SKM-1 (cell line): ENCODE data around the gene BCAR1.
"Not testable (repeated sequence)": the region's sequence is repeated elsewhere in the genome, so short reads cannot be mapped to it uniquely, and the experiment has no call there.

Experiments used
- DNase-seq: peaks from one replicate; lab custom pipeline; 2025; ENCODE audit not compliant: unreplicated experiment; lab: John Stamatoyannopoulos, UW

BCAR1 gene

DNA sequence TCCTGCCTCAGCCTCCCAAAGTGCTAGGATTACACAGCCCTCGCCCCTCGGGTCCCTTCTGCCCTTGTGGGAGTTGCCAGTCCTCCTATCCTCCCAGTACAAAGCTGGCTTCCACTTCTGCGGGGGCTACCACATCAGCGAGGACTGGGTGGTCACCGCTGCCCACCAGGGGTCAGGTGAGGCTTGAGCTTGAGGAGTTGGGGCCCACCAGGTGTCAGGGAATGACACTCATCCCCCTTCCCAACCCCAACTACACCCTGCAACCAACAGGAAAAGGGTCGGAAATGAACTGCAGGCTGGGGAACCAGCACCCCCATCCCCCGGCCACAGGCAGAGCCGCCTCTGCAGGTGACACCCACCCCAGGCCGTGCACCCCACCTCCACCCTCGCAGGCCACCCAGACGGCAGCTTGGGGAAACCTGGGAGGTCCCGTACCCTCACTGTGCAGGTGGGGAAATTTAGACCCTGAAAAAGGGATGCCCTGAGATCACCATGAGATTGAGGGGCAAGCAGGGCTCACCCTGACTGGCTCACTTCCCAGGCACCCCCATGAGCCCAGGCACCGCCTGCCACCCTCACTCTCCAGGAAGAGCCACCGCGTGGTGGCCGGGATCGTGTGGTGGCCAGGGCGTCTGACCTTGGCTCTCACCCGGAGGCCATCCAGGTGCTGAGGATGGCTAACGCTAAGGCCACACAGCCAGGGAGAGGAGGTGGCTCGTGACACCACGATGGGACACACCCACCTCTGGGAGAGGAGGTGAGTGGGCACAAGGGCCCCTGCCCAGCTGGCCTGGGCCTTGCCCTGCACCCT lies 24.7 kb downstream of the BCAR1 start:
- DNase-seq: no peak

DNA sequence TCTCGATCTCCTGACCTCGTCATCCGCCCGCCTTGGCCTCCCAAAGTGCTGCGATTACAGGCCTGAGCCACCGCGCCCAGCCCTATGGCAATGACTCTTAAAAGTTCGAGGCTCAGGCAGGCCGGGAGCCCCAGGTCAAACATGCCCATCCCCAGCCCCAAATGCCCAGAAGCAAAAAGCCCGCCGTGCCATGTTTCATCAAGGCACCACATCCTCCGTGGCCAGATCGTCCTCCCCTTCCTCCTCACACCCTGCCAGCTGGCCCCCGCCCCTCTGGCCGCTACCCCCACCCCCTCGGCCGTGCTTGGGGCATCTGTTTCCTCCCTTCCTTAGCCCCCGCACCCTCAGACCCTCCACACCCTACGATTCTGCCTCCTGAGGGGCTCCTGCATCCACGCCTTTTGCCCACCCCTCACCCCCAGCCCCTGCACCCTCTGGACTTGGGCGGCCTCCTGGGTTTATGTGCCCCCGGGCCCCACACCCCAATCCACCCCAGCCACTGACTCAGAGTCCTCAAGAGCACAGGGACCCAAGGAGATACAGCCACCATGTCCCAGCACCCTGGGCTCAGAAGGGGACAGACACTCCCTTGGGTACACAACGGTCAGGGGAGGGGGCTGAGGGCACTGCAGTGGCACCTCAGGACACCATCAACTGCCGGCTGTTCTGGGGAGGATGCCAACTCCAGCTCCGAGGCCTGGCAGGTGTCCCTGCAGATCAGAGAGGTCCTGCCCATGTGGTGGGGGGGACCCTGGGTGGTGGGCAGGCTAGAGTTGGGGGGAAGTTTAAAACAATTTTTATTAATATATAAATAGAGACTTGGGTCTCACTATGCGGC lies 25.5 kb downstream of the BCAR1 start:
- no peak for DNase-seq

DNA sequence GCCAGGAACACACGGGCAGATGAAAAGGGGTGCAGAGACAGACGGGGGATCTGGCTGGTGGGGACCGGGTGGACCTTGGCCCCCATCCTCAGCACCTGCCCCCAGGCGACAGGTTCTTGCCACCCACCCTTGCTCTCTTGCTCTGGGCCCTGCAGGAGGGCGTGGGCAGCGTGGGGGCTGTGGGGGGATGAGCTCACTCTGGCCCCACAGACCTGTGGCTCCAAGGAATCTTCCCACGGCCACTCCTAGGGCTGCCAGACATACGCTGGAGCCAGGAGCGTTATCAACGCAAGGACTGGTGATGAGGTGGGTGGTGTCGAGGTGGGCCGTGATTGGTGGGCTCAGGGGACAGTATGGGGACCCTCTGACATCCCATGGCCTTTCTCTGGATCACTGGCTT lies 26.3 kb downstream of the BCAR1 start:
- DNase-seq: no peak

DNA sequence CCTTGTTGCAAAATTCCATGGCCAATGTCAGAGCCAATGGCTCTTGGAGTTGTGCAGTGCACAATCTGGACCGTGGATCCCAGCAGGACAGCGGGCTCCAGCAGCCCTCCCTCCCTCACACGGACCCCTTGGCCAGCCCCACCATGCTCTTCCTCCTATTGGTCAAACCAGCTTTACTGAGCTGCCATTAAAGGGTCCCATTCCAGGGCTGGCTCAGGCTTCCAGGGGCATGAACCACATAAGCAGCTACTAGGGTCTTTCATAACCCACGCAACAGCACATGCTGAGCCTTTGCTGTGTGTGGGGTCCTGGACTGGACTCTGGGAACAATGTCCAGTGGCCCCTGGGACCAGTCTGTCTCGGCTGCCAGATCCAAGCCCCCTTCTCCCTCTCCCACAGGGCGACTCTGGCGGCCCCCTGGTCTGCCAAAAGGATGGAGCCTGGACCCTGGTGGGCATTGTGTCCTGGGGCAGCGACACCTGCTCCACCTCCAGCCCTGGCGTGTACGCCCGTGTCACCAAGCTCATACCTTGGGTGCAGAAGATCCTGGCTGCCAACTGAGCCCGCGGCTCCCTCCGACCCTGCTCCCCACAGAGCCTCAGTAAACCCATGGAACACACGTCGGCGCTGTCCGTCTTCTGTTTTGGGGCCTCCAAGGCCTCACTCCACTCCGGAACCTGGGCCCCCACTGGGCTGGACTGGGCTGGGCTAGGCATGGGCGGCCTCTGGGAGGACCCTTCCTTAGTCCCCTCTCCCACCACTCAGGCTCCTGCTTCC lies 26.9 kb downstream of the BCAR1 start:
- DNase-seq: no peak

DNA sequence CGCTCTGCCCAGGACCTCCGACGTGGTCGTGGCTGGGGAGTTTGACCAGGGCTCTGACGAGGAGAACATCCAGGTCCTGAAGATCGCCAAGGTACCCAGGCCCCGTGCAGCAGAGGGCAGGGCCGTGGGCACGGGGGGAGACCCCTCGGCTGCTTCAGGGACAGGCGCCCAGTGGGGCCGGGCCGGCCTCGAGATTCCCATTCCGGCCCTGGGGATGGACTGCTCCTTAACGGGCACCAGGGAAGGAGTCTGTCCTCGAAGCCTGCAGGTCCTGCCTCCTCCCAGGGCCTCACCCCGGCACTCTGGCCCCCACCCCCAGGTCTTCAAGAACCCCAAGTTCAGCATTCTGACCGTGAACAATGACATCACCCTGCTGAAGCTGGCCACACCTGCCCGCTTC lies 28.3 kb downstream of the BCAR1 start:
- not testable (repeated sequence) for DNase-seq

DNA sequence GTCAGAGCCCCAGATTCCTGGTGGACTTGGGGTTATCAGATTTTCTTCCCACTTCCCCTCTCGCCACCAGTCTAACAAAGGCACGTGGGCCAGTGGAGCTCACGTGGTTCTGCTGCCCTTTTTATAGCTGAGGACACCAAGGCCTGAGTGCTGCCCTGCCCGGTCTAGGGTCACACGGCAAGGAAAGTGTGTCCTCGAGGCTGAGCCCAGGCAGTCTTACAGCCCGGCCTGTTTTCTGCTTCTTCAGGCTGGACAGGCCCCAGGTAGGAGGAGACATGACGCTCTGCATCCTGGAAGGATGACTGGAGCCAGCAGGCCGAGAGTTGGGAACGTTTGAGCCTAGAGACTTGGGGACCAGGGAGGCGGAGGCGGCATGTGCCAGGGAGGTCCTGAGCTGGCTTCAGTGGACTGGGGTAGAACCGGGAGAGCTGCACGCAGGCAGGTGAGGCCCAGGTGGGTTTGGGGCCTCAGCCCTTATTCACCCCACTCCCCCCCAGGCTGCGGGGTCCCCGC lies 29.1 kb downstream of the BCAR1 start:
- no peak for DNase-seq

DNA sequence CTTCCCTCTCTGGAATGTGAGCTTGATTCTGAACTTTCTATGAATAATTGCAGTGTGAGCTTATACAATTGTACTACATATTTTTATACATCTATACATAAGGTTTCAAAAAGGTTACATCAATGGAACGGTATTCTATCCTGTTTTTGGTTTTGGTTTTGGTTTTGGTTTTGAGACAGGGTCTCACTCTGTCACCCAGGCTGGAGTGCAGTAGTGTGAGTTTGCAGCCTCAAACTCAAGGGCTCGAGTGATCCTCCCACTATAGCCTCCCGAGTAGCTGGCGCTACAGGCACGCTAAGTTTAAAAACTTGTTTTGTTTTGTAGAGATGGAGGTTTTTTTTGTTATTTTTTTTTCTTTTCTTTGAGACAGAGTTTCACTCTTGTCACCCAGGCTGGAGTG lies 31.6 kb downstream of the BCAR1 start:
- no peak for DNase-seq

DNA sequence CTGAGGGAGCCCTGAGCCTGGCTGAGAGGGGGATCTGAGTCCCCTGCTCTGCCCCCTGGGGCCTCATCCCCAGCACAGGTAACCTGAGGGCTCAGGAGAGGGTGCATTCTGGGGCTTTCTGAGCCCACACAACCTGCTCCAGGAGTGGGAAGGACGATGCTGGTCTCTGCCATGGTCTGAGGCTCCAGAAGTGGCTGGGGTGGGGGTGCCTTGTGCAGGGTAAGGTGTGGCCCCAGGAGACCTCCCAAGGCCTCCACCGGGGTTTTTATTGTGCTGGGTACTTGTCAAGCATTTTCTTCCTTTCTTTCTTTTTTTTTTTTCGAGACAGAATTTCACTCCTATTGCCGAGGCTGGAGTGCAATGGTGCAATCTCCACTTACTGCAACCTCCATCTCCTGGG lies 32.3 kb downstream of the BCAR1 start:
- no peak for DNase-seq

DNA sequence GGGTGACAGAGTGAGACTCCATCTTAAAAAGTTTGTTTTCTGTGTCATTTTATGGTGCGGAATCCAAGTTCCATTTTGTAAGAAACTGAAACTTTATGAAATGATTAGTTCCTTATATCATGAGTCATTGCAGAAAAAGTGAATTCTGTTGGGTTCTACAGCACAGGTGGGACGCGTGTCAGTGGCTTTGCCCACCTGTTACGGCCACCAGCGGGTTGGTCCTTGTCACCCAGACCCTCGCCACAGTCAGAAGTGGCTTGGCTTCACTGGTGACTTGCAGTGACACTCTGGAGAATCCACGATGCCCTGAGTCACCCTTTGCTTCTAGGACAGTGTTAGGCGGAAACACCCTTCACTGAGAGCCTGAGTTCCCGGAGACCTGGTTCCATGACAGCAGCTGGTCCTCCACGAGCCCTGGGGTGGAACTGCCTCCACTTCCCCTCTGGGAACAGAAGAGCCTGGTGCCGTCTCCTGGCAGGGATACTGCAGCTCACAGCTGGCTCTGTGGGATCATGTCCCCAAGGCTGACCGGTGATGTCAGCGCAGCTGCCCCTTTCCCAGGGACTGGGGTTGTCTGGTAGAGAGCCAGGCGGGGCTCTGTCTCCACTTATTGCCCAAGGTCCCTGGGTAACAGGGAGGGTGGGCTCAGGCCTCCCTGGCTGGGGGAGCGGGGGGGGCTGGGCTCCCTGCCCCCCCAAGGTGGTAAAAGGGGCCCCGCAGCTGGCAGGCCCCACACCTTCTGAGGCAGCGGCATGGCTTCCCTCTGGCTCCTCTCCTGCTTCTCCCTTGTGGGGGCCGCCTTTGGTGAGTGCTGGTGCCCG lies 33.0 kb downstream of the BCAR1 start, which contains the start of gene CTRB1:
CTRB1 (plus strand) TSS at position 733 of the 821 bp plus-strand sequence; CDS start at position 753, 20 bp downstream.
- no peak for DNase-seq

DNA sequence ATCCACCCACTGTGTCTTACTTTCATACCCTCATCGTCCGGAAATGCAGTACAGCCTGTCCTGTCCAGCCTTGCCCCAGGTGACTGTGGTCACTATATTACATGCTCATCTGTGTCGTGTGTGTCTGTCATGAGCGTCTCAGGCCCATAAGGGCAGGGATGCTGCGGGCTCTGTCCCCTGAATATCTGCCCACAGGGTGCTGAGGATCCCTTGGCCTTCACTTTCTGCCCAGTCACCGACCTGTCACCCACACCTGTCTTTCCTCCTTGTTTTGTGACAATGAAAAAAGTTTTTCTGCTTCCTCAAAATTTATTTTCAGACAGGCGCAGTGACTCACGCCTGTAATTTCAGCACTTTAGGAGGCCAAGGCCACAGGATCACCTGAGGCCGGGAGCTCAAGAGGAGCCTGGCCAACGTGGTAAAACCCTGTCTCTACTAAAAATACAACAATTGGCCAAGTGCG lies 34.0 kb downstream of the BCAR1 start:
- no peak for DNase-seq

DNA sequence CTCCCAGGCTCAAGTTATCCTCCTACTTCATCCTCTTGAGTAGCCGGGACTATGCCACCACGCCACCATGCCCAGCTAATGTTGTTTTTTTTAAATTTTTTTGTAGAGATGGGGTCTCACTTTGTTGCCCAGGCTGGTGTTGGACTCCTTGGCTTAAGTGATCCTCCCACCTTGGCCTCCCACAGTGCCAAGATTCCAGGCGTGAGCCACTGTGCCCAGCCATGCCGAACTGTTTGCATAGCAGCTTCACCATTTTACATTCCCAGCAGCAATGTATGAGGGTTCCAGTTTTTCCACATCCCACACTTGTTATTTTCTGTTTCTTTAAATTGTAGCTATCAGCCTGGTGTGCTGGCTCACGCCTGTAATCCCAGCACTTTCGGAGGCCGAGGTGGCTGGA lies 34.8 kb downstream of the BCAR1 start:
- no peak for DNase-seq

DNA sequence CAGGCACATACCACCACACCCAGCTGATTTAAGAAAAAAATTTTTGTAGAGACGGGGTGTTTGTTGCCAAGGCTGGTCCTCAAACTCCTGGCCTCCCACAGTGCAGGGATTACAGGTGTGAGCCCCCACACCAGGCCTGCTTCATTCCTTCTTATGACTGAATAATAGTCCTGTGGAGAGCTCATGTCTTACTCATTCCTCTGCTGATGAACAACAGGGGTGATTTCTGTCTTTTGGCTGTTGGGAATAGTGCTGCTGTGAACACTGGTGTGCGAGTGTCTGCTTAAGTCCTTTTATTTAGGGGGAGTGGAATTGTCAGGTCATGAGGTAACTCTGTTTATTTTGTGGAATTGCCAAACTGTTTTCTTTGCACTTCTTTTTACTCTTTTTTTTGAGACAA lies 35.3 kb downstream of the BCAR1 start:
- DNase-seq: no peak

DNA sequence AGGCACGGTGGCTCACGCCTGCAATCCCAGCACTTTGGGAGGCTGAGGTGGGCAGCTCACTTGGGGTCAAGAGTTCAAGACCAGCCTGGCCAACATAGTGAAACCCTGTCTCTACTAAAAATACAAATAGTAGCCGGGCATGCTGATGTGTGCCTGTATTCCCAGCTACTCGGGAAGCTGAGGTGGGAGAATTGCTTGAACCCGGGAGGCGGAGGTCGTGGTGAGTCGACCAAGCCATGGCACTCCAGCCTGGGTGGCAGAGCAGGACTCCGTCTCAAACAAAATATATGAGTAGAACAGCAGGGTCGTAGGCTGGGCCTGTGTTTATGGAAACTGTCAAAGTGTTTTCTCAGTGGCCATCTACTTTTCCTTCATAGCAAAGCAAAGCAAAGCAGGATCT lies 40.1 kb downstream of the BCAR1 start:
- not testable (repeated sequence) for DNase-seq

DNA sequence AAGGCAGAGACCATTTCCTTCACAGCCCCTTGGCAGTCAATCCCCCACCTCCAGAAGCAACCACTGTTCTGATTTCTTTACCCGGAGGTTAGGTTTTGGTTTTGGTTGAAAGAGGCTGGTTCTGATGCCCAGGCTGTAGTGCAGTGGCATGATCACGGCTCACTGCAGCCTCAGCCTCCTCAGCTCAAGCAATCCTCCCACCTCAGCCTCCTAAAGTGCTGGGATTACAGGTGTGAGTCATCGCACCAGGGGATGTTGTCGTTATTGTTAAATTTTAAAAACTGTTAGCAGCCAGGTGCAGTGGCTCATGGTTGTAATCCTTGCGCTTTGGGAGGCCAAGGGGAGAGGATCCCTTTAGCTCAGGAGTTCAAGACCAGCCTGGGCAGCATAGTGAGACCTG lies 41.5 kb downstream of the BCAR1 start:
- DNase-seq: no peak

DNA sequence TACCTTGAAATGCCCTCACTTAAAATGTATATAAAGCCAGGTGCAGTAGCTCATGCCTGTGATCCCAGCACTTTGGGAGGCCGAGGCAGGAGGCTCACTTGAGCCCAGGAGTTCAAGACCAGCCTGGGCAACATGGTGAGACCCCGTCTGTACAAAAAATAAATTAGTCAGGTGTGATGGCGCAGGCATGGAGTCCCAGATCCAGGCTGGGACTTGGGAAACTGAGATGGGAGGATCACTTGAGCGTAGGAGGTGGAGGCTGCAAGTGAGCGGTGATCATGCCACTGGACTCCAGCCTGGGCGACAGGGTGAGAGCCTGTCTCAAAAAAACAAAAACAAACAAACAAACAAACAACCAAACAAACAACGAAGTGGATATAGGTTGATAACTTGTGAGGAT lies 41.9 kb downstream of the BCAR1 start:
- not testable (repeated sequence) for DNase-seq

DNA sequence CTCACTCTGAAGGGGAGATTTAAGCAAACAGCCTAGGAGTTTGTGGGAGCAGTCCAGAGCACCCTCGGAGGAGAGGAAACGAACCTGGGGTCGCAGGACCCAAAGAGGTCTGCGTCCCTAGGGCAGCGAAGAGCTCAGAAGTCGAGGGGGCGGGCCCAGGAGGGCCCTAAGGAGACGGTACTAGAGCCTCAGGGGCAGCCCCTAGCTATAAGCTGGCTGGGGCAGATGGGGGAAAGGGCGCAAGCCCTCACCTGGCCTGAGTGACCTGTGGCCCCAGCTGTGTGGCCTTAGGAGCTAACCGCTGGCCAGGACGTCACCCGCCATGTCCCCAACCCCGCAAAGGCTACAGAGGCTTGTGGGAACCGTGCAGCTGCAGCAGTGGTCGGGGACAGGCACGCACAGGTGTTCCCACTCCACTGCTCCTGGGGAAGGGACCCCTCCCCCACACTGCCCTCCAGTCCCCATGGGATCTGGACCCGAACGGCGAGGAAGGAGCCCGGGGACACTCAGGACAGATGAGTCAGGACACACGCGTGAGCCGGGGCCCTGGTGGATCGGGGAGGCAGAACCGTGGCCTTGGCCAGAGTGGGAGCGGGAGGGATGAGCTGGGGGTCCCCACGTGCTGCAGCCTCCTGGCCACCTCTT lies 42.4 kb downstream of the BCAR1 start:
- no peak for DNase-seq

DNA sequence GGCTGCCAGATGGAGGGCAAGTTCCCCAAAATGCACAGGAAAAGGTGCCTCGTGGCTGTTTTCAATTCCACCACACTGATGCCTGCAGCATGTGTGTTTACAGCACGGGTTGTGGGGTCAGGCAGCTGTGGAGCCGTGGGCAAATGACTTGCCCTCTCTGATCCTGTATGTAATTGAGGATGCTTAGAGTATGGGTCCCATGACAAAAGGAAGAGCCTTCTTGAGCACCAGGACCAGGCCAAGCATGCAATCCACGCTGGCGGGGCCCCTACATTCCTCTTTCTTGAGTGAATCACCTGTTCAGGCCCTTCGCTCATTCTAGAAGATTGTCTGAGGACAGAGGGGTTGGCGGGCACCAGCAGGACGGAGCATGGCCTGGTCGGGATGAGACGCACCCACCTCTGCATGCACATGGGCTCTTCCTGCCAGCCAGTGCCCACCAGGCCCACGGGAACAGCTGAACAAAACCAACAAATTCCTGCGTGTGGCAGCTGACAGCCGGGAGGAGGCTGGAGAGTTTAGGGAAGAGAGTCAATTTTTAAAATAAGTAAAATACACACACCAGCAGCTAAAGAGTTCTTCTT lies 43.1 kb downstream of the BCAR1 start:
- DNase-seq: no peak

DNA sequence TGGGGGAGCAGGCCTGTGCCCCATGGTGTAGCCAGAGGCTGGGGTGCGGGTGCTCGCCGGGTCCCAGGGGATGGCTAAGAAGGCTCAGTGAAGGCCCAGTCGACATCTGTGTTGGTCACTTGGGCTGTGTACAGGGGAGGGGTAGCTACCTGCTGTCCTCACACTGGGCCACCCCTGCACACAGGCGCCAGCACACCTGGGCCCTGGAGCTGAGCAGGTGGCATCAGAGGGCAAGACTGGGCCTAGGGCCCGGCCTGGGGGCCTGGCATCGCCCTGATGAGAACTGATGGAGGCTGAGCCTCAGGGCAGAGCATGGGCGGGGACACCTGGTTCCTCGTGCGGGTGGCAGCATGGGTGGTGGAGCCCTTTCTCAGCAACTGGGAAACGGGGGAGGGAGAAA lies 43.6 kb downstream of the BCAR1 start:
- no peak for DNase-seq

DNA sequence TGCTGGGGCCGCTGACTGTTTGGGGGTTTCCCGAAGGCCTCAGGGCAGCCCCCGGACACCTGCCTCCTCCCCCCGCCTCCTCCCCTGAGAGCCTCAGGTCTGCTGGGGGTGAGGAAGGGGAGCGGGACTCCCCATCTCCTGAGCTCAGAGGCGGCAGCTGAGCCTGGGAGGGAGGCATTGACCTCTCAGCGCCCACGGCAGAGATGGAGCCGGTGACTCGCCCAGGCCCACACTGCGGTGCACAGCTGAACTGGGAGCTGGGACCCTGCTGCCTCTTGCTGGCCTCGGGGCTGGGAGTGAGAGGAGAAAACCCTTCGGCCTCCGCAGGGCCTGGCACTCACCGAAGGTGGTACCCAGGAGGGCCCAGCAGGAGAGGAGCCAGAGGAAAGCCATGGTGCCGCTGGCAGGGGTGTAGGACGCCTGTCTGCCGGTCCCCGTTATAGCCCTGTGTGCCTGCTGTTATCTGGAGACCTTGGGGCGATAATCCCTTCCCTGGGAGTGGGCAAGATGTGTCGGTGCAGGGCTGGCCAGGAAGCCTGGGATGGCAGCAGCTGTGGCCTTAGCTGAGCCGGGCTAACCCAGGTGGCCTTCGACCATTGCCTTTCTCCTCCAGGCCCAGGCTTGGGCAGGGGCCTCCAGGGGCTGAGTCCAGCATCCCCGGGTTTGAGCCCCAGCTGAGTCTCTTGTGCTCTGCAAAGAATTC lies 44.5 kb downstream of the BCAR1 start, which contains the start of gene CTRB2:
CTRB2 (minus strand) TSS at position 413 of the 703 bp plus-strand sequence; CDS start at position 393, 20 bp downstream.
- no peak for DNase-seq
